Measurements from ENCODE around the gene LRRC23. TPM values are rescaled to one million over a fixed set of nuclear protein-coding genes. Genes with fewer than 3 reads are reported as not detected.

LRRC23 gene
- total RNA-seq, 6 experiments from 2014 or later, result 0.93 to 4.3 (median 2.6) TPM

DNA sequence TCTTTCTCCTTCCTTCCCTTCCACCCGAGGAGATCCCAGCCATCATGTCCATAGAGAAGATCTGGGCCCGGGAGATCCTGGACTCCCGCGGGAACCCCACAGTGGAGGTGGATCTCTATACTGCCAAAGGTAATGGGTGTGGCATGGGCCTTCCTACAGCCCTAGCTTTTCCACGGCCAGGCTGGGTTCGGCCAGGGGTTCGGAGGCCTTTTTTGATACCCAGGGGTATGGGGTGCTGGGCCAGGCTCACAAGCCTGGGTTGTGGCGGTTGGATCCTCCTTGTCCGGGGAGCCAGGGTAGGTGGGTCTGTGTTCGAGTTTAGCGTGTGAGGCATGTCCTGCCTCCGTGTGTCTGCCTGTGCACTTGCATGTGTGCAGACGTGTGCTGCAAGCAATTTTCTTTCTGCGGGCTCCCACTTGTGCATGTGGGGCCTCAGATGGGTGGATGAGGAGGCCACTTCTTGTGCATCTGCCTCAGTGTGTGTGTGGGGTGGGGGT is 11.2 kb downstream of the LRRC23 start:
- H3K27me3 ChIP-seq, result no peaks in the 10 kb centered on the region
- WGBS (ENCODE audit: insufficient coverage, low coverage, low lambda C conversion rate, missing lambda C conversion rate), result 50% methylated on average over 9 of the region's 14 CpGs
- TF ChIP-seq POLR2A (IDR thresholded peaks at IDR 0.05), result no peak
- TF ChIP-seq, protein P1, sequence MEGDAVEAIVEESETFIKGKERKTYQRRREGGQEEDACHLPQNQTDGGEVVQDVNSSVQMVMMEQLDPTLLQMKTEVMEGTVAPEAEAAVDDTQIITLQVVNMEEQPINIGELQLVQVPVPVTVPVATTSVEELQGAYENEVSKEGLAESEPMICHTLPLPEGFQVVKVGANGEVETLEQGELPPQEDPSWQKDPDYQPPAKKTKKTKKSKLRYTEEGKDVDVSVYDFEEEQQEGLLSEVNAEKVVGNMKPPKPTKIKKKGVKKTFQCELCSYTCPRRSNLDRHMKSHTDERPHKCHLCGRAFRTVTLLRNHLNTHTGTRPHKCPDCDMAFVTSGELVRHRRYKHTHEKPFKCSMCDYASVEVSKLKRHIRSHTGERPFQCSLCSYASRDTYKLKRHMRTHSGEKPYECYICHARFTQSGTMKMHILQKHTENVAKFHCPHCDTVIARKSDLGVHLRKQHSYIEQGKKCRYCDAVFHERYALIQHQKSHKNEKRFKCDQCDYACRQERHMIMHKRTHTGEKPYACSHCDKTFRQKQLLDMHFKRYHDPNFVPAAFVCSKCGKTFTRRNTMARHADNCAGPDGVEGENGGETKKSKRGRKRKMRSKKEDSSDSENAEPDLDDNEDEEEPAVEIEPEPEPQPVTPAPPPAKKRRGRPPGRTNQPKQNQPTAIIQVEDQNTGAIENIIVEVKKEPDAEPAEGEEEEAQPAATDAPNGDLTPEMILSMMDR (IDR thresholded peaks at IDR 0.05), result no peak
- no peak overlapping the region for H3K4me3 ChIP-seq
- no peak for ATAC-seq
- no peaks in the 10 kb centered on the region for H3K9me3 ChIP-seq
- no peak for DNase-seq
- no peak overlapping the region for H3K27ac ChIP-seq
- intact Hi-C loops (cut with DNase I), result no loop called here
- no peaks in the 10 kb centered on the region for H3K36me3 ChIP-seq
- peaks cover 0 to 9% (median 0%) of the 10 kb centered on the region in 4 donors for H3K4me1 ChIP-seq

DNA sequence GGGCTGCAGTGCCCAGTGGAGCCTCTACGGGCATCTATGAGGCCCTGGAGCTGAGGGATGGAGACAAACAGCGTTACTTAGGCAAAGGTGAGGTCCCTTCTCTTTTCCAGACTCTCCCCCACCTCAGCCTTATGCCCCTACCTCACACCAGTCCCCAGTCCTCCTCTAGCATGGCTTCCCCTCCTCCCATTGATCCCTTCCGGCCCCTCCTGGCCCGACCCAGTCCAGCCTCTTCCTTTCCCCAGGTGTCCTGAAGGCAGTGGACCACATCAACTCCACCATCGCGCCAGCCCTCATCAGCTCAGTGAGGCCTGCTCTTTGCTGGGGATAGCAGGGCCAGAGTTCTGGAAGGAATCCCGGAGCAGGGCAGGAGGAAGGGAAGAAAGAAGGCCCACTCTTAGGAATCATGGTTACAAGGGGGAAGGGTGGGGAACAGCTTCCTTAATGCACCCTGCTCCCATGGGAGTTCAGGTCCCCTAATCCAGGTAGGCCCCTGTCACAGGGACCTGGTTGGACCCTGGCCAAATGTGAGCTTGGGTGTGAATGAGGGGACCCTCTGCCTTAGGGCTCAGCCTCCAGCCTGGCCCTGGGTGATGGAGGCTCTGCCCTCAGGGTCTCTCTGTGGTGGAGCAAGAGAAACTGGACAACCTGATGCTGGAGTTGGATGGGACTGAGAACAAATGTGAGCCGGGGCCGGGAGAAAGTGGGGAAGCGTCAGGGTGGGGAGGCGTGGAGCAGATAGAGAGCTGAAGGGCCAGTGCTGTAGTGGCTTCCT is 12.0 kb downstream of the LRRC23 start:
- no peak overlapping the region for H3K27ac ChIP-seq
- no peaks in the 10 kb centered on the region for H3K9me3 ChIP-seq
- intact Hi-C loops (cut with DNase I), result no loop called here
- ATAC-seq, result no peak
- TF ChIP-seq, protein P1 (IDR thresholded peaks at IDR 0.05), result no peak
- no peak for TF ChIP-seq POLR2A (IDR thresholded peaks at IDR 0.05)
- no peak for DNase-seq
- no peaks in the 10 kb centered on the region for H3K27me3 ChIP-seq
- peaks cover 0 to 9% (median 0%) of the 10 kb centered on the region in 4 donors for H3K4me1 ChIP-seq
- no peak overlapping the region for H3K4me3 ChIP-seq
- WGBS (ENCODE audit: insufficient coverage, low coverage, low lambda C conversion rate, missing lambda C conversion rate), result 93% methylated on average over 5 of the region's 11 CpGs
- no peaks in the 10 kb centered on the region for H3K36me3 ChIP-seq

DNA sequence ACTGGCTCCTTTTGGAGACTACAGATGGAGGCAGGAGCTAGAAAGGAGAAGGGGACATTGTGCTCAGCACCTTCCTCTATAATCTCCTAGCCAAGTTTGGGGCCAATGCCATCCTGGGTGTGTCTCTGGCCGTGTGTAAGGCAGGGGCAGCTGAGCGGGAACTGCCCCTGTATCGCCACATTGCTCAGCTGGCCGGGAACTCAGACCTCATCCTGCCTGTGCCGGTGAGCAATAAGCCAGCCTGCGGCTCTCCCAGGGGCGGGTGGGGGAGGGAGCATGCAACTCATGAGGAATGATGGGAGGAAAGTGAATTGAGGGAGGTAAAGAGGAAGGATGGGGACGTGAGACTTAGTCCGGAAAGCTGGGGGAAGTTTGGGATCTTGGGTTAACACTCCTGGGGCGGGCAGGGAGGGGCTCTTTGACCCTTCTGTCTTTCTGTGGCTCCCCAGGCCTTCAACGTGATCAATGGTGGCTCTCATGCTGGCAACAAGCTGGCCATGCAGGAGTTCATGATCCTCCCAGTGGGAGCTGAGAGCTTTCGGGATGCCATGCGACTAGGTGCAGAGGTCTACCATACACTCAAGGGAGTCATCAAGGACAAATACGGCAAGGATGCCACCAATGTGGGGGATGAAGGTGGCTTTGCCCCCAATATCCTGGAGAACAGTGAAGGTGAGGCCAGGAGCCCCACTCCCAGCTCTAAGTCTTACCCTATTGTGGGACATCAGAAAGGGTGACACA is 13.0 kb downstream of the LRRC23 start:
- no peak for ATAC-seq
- peaks cover 0 to 9% (median 0%) of the 10 kb centered on the region in 4 donors for H3K4me1 ChIP-seq
- WGBS (ENCODE audit: insufficient coverage, low coverage, low lambda C conversion rate, missing lambda C conversion rate), result 84% methylated on average over 10 of the region's 14 CpGs
- H3K36me3 ChIP-seq, result no peaks in the 10 kb centered on the region
- DNase-seq, result no peak
- TF ChIP-seq, protein P1 (IDR thresholded peaks at IDR 0.05), result no peak
- no peak for TF ChIP-seq POLR2A (IDR thresholded peaks at IDR 0.05)
- H3K9me3 ChIP-seq, result no peaks in the 10 kb centered on the region
- no peak overlapping the region for H3K4me3 ChIP-seq
- intact Hi-C loops (cut with DNase I), result no loop called here
- no peak overlapping the region for H3K27ac ChIP-seq
- no peaks in the 10 kb centered on the region for H3K27me3 ChIP-seq

DNA sequence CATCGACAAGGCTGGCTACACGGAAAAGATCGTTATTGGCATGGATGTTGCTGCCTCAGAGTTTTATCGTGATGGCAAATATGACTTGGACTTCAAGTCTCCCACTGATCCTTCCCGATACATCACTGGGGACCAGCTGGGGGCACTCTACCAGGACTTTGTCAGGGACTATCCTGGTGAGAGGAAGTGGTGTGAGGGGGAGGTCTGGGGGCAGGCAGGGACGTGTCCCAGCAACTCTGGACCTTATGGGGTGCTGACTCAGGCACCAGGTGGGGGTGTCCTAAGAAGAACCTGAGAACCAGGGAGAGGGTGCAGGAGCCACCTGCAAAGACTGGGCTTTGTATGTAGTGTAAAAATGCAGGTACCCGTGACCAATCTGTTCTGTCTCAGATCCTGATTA is 15.0 kb downstream of the LRRC23 start:
- intact Hi-C loops (cut with DNase I), result no loop called here
- ATAC-seq, result no peak
- WGBS (ENCODE audit: insufficient coverage, low coverage, low lambda C conversion rate, missing lambda C conversion rate), result 51% methylated on average over 7 of the region's 7 CpGs

More for the DNA sequence above, 15.0 kb downstream of the LRRC23 start:
- H3K9me3 ChIP-seq, result no peaks in the 10 kb centered on the region
- no peak overlapping the region for H3K4me3 ChIP-seq
- no peak overlapping the region for H3K27ac ChIP-seq
- no peaks in the 10 kb centered on the region for H3K36me3 ChIP-seq
- TF ChIP-seq, protein P1 (IDR thresholded peaks at IDR 0.05), result no peak
- no peak for TF ChIP-seq POLR2A (IDR thresholded peaks at IDR 0.05)
- H3K4me1 ChIP-seq, result peaks cover 0 to 10% (median 1%) of the 10 kb centered on the region in 4 donors
- no peaks in the 10 kb centered on the region for H3K27me3 ChIP-seq
- no peak for DNase-seq

All from right lobe of liver (tissue), 6 donors.